SK-N-MC (cell line): ENCODE results near the gene C16orf95.

Experiments used
- EZH2 ChIP-seq: fragments of 200-600 bp; sonication (generic); IDR thresholded peaks from one replicate; pipeline ENCODE4 v1.6.1; 2017; ENCODE audit warnings: antibody characterized with exemption
- POLR2AphosphoS5 ChIP-seq: IDR thresholded peaks from 2 replicates; pipeline ENCODE4 v1.6.1; 2012; ENCODE audit warnings: mild to moderate bottlenecking, low read depth, low read length, borderline replicate concordance

GRCh38 chr16:87361916-87362619 is 44.9 kb upstream of the C16orf95 start:
- TF ChIP-seq EZH2, result no peak
- no peak for TF ChIP-seq POLR2AphosphoS5
